Stimulated activated naive CD8-positive, alpha-beta T cell treated with anti-CD3 and anti-CD28 coated beads, Interleukin-15, amount 100 ng/mL, for 72 hours (primary cell): ENCODE data around the gene DKK2.

Experiments
- ATAC-seq: fragments of 150-1000 bp; cut with Tn5 transposase; 2 replicates; pipeline ENCODE4 v1.10.0; 2021; ENCODE audit warnings: mild to moderate bottlenecking, moderate library complexity
- DNase-seq, 2 donors: peaks; one replicate each; pipeline ENCODE4 v3.0.0; 2021 to 2022
- H3K27ac Mint-ChIP-seq, 2 donors: one replicate each; pipeline ENCODE4 v1.8.0; 2022; ENCODE audit warnings: mild to moderate bottlenecking in 2 of 2, mixed read lengths in 2 of 2, moderate library complexity in 2 of 2
- H3K27me3 Mint-ChIP-seq: one replicate; pipeline ENCODE4 v1.8.0; 2022; ENCODE audit warnings: mixed read lengths
- H3K4me1 Mint-ChIP-seq: one replicate; pipeline ENCODE4 v1.8.0; 2022; ENCODE audit warnings: mild to moderate bottlenecking, mixed read lengths
- H3K4me3 Mint-ChIP-seq, 2 donors: one replicate each; pipeline ENCODE4 v1.8.0; 2022; ENCODE audit warnings: mild to moderate bottlenecking in 2 of 2, mixed read lengths in 2 of 2, moderate library complexity in 1 of 2
- H3K9me3 Mint-ChIP-seq, 2 donors: one replicate each; pipeline ENCODE4 v1.8.0; 2022; ENCODE audit warnings: mixed read lengths in 2 of 2

Gene DKK2

DNA sequence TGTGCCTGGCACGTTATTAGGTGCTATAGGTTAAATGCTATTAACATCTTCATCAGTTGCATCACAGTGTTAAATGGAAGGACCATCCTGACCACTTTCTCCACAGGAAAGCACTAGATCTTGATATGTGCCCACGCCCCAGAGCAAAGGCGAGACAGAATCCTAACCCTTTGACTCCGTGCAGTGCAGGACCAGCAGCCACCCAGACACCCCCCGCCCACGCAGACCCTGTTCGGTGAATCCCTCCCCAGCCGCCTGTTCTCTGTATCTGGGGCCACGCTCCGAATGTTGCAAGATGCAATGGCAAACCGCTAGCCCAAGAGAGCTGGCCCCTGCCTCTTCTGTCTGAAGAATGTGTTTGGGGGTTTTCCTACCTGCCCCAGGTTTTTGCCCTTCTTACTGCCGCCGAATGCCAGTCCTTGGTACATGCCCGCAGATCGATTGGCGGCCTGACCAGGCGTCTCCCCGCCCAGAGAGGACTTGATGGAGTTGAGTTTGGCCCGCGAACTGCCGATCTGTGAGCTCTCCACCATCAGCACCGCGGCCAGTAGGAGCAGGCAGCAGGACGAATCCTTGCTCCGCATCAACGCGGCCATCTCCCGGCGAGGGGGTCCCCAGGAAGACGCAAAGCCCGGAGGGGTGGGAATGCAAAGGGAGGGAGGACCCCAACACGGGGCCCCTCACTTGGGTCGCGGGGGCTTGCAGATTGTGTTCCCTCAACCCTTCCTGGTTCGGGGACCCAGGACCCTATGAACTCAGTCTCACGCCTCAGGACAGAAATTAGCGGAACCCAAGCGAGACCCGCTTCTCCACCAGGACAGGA is 906 bp downstream of the DKK2 start:
- H3K27me3 Mint-ChIP-seq: peaks cover 71% of the 10 kb centered on the region

DNA sequence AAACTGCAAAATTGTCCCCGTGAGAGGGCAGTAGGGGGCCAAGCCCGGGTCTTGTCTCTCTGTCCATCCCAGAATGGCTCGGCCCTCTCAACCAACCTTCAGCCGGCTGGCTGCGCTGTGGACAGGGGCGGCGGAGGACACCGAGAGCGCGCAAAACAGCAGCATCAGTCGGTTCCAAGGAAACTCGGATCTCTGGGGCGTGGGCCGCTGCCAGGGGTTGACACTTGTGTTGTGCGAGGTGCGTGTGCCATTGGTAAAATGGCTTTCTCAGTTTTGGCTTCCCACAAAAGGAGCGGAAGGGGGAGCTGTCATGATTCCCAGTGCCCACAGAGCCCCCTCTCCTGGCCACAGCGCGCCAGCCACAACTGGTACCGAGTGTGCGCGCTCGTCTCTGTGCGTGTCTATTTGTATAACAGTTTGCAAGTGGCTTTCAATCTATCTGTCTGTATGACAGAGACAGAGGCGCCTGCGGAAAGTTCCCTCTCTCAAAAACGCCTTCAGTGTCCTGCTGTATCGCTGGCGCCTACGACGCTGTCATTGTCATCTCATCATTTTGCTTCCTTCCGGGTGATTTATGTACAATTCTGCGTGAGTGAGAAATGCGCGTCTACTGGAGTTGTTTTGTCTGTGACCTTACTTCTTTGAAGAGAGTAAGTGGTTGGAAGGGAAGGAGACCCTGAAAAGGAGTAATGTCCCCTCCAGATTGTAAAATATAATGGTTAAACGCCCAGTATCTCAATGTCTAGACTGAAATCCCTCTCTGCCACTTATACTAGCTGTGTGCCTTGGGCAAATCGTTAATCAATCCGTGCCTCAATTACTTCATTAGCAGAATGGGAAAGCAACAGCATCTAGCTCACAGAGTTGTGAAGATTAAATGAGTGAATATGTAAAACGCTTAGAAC is 1.8 kb downstream of the DKK2 start:
- Mint-ChIP-seq H3K27ac (no peak overlapping the region), H3K9me3 (no peaks in the 10 kb centered on the region), H3K4me3 (peak overlapping the region; percentile 42 to 44), H3K4me1 (peaks cover 36% of the 10 kb centered on the region), H3K27me3 (peaks cover 62% of the 10 kb centered on the region)
- DNase-seq: no peak
- ATAC-seq: peak; percentile 47

More for the DNA sequence above, 906 bp downstream of the DKK2 start:
- Mint-ChIP-seq H3K4me3 (peak overlapping the region; percentile 44 to 80), H3K9me3 (no peaks in the 10 kb centered on the region), H3K4me1 (peaks cover 36% of the 10 kb centered on the region), H3K27ac (no peak overlapping the region)
- ATAC-seq (peak; percentile 45), DNase-seq (peak in 1 of 2 donors; percentile 22)

DNA sequence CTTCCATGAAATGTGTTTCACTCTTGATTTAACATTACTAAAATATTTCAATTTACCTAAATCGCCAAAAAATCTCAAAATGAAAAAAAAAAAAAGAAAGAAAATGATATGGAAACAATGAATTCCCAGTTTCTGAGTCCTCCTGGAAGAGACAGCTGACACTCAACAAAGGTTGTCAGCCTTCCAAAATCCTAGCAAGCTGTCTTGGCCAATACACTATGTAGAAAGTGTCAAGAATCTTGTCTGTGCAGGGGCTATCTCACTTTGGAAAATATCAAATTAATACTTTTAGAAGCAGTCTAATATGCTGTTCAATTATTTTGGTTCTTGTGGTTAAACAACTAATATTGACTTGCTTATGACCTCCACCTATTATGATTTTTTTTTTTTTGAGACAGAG is 8.7 kb downstream of the DKK2 start:
- no peak for DNase-seq
- no peaks in the 10 kb centered on the region for H3K9me3 Mint-ChIP-seq
- no peaks in the 10 kb centered on the region for H3K4me1 Mint-ChIP-seq
- H3K27me3 Mint-ChIP-seq: peaks cover 16% of the 10 kb centered on the region
- no peak overlapping the region for H3K27ac Mint-ChIP-seq
- no peak overlapping the region for H3K4me3 Mint-ChIP-seq
- ATAC-seq: no peak

DNA sequence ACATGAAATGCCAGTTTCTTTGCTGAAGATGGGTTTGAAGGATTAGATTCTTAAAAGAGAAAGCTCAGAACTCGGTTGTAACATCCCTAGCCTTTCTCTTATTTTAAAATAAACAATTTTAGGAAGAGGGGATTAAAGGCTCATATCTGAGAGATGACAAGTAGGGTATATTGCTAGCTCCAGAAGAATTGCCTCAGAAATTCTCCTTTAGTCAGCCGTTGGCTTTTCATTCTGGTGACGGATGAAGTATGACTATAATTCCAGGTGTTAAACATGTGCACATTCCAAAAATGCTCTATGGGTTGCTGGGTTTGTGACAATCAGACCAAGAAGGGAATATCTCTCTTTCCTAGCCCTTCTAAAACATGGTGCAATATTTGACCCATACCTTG is 17.8 kb downstream of the DKK2 start:
- Mint-ChIP-seq H3K27ac (no peak overlapping the region), H3K27me3 (peaks cover 11% of the 10 kb centered on the region), H3K9me3 (no peaks in the 10 kb centered on the region), H3K4me3 (no peak overlapping the region), H3K4me1 (no peaks in the 10 kb centered on the region)
- ATAC-seq (no peak), DNase-seq (no peak)

DNA sequence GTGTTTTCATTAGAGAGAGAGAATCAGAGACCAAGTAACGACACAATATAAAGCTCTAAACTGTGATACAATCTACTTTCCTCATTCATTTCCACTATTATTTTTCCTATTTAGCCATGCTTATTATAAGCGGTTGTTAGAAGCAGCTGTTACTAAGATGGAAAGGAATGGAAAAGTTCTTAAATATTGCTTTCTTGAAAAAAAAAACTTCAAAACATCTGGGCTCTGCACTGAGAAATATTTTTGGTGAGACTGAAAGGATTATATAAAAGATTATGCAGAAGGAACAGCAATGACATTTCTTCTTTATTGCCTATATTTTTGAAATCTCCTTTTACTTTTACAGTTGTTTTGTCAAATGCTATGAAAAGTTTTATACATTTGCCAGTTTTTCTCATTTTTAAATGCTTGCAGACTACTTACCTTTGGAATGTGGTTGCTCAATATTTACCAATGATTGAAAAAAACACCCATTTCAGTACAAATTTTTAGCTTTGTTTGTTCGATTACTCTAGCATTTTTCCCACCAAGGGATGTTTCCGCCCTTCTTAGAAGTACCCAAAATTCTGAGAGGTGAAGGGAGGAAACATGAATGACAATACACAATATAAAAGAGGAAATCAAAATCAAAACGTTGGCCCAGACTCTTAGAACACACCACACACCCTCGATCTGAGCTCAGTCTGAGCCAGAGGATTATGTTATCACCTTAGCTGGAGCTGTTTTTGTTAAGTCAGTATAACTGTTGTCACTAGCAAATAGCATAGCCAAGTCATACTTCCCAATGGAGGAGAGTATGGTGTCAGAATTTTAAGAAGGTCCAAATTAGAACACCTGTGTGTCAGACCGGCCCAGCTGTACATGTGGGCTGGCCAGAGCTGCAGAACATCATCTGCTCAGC is 18.4 kb downstream of the DKK2 start:
- peaks cover 6% of the 10 kb centered on the region for H3K27me3 Mint-ChIP-seq

DNA sequence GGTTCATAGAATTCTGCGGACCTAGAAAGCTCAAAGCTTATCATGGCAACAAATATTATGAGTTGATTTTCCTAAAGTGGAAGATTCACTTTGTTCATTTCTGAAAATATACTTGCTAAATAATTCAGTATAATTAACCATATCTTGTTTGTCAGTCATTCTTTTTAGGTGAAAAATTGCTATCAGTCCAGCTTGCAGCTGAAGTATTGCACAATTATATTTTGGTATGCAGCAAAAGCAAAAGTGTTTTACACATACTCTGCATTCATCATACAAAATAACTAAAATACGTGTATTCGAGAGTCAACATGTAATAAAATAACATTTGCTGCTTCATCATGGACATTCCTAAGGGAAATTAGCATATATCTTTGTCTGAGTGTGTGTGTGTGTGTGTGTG is 24.8 kb downstream of the DKK2 start:
- Mint-ChIP-seq H3K4me3 (no peak overlapping the region), H3K9me3 (no peaks in the 10 kb centered on the region), H3K27me3 (no peaks in the 10 kb centered on the region), H3K4me1 (no peaks in the 10 kb centered on the region), H3K27ac (no peak overlapping the region)
- ATAC-seq (no peak), DNase-seq (no peak)

More for the DNA sequence above, 18.4 kb downstream of the DKK2 start:
- Mint-ChIP-seq H3K4me1 (no peaks in the 10 kb centered on the region), H3K27ac (no peak overlapping the region), H3K9me3 (no peaks in the 10 kb centered on the region), H3K4me3 (no peak overlapping the region)
- ATAC-seq (no peak), DNase-seq (no peak)

DNA sequence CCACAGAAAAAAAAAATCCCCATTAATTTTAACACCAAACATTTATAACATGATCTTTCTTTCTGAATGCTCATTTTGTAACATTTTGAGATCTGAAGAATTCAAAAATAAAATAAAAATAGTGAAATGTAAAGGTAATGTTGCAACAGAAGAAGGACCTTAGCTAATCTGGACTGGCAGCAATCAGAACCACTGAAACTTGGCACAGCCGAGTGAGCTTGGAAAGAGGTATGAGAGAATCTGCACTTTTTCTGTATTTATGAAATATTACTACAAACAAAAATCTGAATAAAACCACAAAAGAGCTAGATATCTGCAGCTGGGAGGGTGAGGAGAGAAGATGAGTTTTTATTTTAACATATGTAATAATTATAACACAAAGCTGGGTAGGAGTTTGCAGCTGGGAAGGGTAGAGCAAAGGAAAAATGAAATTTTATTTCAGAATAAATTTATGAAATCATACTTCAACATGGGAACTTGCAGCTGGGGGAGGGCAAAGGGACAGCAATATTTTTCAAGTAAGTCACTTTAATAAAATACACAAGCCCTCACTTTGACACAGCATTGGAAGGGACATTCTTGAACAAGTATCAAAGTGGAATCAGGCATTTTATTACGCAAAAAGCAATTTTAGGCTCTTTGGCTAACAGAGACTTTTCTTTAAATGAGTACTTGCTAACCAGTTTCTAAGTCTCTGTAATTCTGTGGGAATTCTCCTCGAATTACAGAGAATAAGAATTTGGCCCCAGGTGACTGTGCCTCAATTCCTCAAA is 26.7 kb downstream of the DKK2 start:
- Mint-ChIP-seq H3K27me3 (no peaks in the 10 kb centered on the region), H3K27ac (no peak overlapping the region), H3K9me3 (no peaks in the 10 kb centered on the region), H3K4me1 (no peaks in the 10 kb centered on the region), H3K4me3 (no peak overlapping the region)
- ATAC-seq (no peak), DNase-seq (no peak)

DNA sequence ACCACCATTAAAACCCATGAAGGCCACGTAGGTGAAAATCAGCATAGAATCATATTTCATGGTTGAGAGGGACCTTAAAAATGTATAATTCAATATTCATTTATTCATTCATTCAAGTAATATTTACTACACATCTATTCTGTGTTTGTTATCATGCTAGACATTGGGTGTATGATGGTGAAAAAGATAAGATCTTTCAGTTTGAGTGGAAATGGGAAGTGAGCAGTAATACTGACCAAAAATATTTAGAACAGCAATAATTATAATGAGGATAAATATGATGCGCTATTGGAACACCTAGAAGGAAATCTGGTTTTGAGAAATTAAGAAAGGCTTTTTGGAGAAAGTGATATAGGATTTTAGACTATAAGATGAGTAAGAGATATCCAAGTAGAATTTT is 28.0 kb downstream of the DKK2 start:
- Mint-ChIP-seq H3K9me3 (peaks cover 0 to 4% of the 10 kb centered on the region in 2 donors), H3K27me3 (no peaks in the 10 kb centered on the region), H3K4me1 (no peaks in the 10 kb centered on the region), H3K27ac (no peak overlapping the region), H3K4me3 (no peak overlapping the region)
- DNase-seq (no peak), ATAC-seq (no peak)

DNA sequence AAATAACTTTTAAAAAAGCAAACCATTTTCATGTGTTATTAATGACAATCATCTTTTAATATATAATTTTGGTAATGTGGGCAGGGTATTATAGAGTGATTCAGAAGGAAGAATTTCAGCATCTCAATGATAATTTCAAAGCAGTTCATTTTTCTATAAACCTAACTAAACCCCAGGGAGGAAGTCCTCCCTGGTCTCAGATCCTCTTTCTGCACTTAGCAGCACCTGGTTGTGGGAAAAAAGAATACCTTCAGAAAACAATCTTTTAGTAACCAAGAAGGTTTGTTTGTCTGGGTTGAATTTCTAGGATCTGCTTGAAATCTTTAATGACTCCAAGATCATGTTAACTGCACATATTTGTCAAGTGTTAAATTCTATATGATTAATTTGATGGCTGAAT is 29.9 kb downstream of the DKK2 start:
- Mint-ChIP-seq H3K4me3 (no peak overlapping the region), H3K9me3 (peaks cover 0 to 5% of the 10 kb centered on the region in 2 donors), H3K27ac (no peak overlapping the region), H3K4me1 (no peaks in the 10 kb centered on the region), H3K27me3 (no peaks in the 10 kb centered on the region)
- DNase-seq: no peak
- ATAC-seq: no peak

DNA sequence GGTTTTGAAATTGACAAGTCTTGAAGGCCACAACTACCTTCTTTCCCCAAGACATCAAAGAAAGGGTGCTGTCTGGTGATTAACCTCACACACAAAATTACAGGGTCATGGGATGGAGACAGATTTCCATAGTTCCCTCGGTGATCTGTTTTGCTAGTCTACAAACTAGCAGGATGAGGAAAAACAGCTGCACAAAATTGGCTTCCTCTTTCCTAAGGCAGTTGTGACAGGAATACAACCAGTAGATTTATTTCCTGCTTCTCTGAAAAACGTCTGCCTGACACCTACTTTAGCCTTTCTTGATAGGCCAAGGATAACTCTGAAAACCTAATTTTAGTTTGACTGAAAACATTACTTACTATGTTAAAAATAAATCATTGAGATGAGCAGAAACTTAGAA is 39.6 kb downstream of the DKK2 start:
- H3K27ac Mint-ChIP-seq: no peak overlapping the region

DNA sequence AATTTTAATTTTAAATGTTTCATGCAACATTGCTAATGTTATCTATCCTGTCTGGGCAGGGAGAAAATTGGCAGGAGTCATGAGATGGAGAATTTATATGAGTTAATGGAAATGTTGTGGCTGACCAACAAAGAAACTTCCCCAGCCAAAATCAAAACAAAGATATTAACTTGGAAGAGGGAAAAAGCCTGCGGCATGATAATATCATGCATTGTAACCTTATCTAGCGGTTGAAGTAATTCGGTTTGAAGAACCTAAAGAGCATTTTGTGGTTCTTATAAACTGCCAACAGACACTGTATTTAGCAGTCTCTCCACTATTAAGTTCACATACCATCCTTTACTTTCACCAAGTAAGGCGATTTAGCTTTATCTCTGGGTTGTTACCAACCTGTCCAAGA is 42.3 kb downstream of the DKK2 start:
- no peak overlapping the region for H3K27ac Mint-ChIP-seq
- no peaks in the 10 kb centered on the region for H3K27me3 Mint-ChIP-seq
- no peak overlapping the region for H3K4me3 Mint-ChIP-seq
- ATAC-seq (no peak), DNase-seq (no peak)
- H3K9me3 Mint-ChIP-seq: no peaks in the 10 kb centered on the region
- no peaks in the 10 kb centered on the region for H3K4me1 Mint-ChIP-seq

More for the DNA sequence above, 39.6 kb downstream of the DKK2 start:
- H3K4me3 Mint-ChIP-seq: no peak overlapping the region
- ATAC-seq: no peak
- H3K9me3 Mint-ChIP-seq: no peaks in the 10 kb centered on the region
- no peaks in the 10 kb centered on the region for H3K27me3 Mint-ChIP-seq
- no peaks in the 10 kb centered on the region for H3K4me1 Mint-ChIP-seq
- no peak for DNase-seq

DNA sequence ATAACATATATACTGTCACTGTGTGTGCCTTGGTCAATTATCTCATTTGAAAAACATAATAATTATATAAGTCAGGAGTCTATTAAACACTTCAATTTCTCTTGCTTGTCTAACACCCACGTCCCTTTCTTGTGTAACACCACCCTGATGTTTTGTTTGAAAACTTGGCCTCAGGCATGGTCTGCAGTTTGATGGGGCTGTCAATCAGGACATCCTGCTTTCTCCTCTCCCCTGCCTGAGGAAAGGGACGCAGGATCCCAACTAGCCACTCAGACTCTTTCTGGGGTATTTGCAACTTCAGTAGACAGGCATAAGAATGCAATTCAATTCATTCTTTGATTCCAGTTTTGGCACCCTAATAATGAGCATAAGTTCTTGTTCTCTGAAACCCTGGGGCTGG is 48.8 kb downstream of the DKK2 start:
- Mint-ChIP-seq H3K27me3 (no peaks in the 10 kb centered on the region), H3K4me1 (no peaks in the 10 kb centered on the region), H3K27ac (no peak overlapping the region), H3K9me3 (no peaks in the 10 kb centered on the region), H3K4me3 (no peak overlapping the region)
- DNase-seq (no peak), ATAC-seq (no peak)

DNA sequence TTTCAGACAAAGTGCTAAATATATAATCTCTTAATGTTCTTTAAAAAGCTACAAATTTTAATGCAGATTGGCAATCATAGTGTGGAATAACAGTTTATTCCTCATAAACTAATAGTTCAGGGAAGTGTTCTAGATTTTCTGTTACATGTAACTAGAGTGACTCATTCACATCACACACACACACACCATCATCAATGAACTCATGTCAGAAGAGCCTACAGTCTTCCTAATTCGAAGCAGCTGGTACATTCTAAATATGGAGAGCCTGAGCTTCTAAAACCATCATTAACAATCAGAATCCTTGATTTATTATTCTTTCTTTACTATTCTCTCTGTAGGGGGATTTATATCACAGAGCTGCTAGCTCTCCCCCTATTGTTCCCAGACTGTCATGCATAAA is 49.6 kb downstream of the DKK2 start:
- H3K4me3 Mint-ChIP-seq: no peak overlapping the region
- H3K27ac Mint-ChIP-seq: no peak overlapping the region
- H3K4me1 Mint-ChIP-seq: no peaks in the 10 kb centered on the region
- no peaks in the 10 kb centered on the region for H3K27me3 Mint-ChIP-seq
- H3K9me3 Mint-ChIP-seq: no peaks in the 10 kb centered on the region
- DNase-seq (no peak), ATAC-seq (no peak)

DNA sequence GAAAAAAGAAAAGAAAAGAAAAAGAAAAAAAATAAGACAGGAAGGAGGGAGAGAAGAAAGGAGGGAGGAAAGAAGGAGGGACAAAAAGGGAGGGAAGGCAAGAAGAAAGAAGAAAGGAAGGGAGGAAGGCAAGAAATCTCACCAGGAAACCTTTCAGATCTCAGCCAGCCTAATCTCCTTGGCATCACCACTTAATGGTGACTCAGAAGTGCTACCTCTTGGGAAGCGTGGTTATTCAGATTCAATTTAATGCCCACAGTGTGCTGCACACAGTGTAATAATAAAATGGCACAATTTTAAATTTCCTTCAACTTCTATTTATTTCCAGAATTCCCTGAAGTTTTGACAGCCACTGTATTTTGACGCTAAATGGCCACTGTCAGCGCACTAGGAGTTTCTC is 50.3 kb downstream of the DKK2 start:
- DNase-seq (no peak), ATAC-seq (no peak)
- H3K27ac Mint-ChIP-seq: no peak overlapping the region
- no peak overlapping the region for H3K4me3 Mint-ChIP-seq
- H3K4me1 Mint-ChIP-seq: no peaks in the 10 kb centered on the region
- no peaks in the 10 kb centered on the region for H3K9me3 Mint-ChIP-seq
- H3K27me3 Mint-ChIP-seq: no peaks in the 10 kb centered on the region

DNA sequence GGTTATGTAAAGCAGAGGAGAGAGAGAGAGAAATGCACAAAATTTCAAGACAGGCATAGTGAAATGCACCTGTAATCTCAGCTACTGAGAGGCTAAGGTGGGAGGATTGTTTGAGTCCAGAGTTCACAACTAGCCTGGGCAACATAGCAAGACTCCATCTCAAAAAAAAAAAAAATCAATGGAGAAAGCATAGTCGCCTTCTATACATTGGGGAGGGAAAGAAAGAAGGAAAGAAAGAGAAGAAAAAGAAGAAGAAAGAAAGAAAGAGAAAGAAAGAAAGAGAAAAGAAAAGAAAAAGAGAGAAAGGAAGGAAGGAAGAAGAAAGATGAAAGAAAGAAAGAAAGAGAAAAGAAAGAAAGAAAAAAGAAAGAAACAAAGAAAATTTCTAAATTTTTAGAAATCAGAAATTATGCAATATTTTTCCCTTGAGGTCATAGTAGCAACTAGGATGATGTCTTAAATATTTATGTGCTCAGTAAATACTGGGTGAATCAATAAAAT is 53.4 kb downstream of the DKK2 start:
- Mint-ChIP-seq H3K27me3 (no peaks in the 10 kb centered on the region), H3K4me3 (no peak overlapping the region), H3K9me3 (no peaks in the 10 kb centered on the region), H3K27ac (no peak overlapping the region), H3K4me1 (no peaks in the 10 kb centered on the region)
- no peak for ATAC-seq
- no peak for DNase-seq
